WERI-Rb-1 (cell line): Measurements from ENCODE around the gene CHRNB4.
A peak's percentile ranks its signal among the peaks of the same experiment; 100 is the strongest.
"Not testable (repeated sequence)": the region's sequence is repeated elsewhere in the genome, so short reads cannot be mapped to it uniquely, and the experiment has no call there.

Source experiments
- DNase-seq: peaks from one replicate; pipeline ENCODE4 v3.0.0-alpha.2; 2020
- H3K27ac ChIP-seq: fragments of 250-450 bp; sonication (Bioruptor Pico); 2 replicates; pipeline ENCODE4 v1.5.1; 2020; ENCODE audit warnings: mild to moderate bottlenecking, moderate library complexity
- H3K27me3 ChIP-seq: fragments of 250-450 bp; sonication (Bioruptor Pico); 2 replicates; pipeline ENCODE4 v1.5.1; 2021; ENCODE audit warnings: mild to moderate bottlenecking, low read depth, moderate library complexity; ENCODE audit not compliant: insufficient read depth, severe bottlenecking
- H3K36me3 ChIP-seq: fragments of 250-450 bp; sonication (Bioruptor Pico); 2 replicates; pipeline ENCODE4 v1.5.1; 2020; ENCODE audit warnings: mild to moderate bottlenecking, moderate library complexity
- H3K4me3 ChIP-seq: 2 replicates; pipeline ENCODE4 v1.5.1; 2011; ENCODE audit warnings: low read depth, mild to moderate bottlenecking, control low read depth, low read length
- H3K9me3 ChIP-seq: fragments of 250-450 bp; sonication (Bioruptor Pico); 2 replicates; pipeline ENCODE4 v1.5.1; 2021; ENCODE audit warnings: mild to moderate bottlenecking, moderate library complexity; ENCODE audit not compliant: severe bottlenecking
- TF ChIP-seq, protein P1 (sequence below): IDR thresholded peaks from 2 replicates; pipeline ENCODE4 v1.5.1; 2011; ENCODE audit warnings: low read depth, mild to moderate bottlenecking, control low read depth, inconsistent platforms, low read length

The CHRNB4 gene

GRCh38 chr15:78641102-78641748 lies at the start of gene CHRNB4:
Gene CHRNB4, minus strand, starts transcription at chr15:78641210. Its CDS starts 77 bp downstream, at chr15:78641133.
- H3K27ac ChIP-seq = peak within 1 kb of the TSS; percentile 97
- peaks cover 5% of the 10 kb centered on the region for H3K9me3 ChIP-seq
- TF ChIP-seq, protein P1, sequence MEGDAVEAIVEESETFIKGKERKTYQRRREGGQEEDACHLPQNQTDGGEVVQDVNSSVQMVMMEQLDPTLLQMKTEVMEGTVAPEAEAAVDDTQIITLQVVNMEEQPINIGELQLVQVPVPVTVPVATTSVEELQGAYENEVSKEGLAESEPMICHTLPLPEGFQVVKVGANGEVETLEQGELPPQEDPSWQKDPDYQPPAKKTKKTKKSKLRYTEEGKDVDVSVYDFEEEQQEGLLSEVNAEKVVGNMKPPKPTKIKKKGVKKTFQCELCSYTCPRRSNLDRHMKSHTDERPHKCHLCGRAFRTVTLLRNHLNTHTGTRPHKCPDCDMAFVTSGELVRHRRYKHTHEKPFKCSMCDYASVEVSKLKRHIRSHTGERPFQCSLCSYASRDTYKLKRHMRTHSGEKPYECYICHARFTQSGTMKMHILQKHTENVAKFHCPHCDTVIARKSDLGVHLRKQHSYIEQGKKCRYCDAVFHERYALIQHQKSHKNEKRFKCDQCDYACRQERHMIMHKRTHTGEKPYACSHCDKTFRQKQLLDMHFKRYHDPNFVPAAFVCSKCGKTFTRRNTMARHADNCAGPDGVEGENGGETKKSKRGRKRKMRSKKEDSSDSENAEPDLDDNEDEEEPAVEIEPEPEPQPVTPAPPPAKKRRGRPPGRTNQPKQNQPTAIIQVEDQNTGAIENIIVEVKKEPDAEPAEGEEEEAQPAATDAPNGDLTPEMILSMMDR = peak; percentile 49; the same call in 1 of the 2 replicates
- H3K4me3 ChIP-seq = peak within 1 kb of the TSS; percentile 54
- H3K27me3 ChIP-seq = no peaks in the 10 kb centered on the region
- DNase-seq = peak; percentile 91
- peaks cover 5% of the 10 kb centered on the region; the same call in 1 of the 2 replicates for H3K36me3 ChIP-seq

- Histone ChIP-seq H3K27ac (no peak overlapping the region), H3K27me3 (no peaks in the 10 kb centered on the region), H3K4me3 (no peak overlapping the region), H3K36me3 (no peaks in the 10 kb centered on the region), H3K9me3 (no peaks in the 10 kb centered on the region)
- TF ChIP-seq, protein P1 = no peak
- no peak for DNase-seq
These were observed 48.6 kb upstream of the CHRNB4 start for GRCh38 chr15:78689626-78690025.

- Histone ChIP-seq H3K9me3 (no peaks in the 10 kb centered on the region), H3K27me3 (no peaks in the 10 kb centered on the region), H3K27ac (no peak overlapping the region), H3K36me3 (no peaks in the 10 kb centered on the region), H3K4me3 (no peak overlapping the region)
- no peak for DNase-seq
- TF ChIP-seq, protein P1 = no peak
These were observed 44.9 kb upstream of the CHRNB4 start for GRCh38 chr15:78685925-78686324.

GRCh38 chr15:78685159-78685921 lies 44.3 kb upstream of the CHRNB4 start:
- Histone ChIP-seq H3K27ac (peak overlapping the region; percentile 16), H3K4me3 (no peak overlapping the region), H3K9me3 (no peaks in the 10 kb centered on the region), H3K27me3 (no peaks in the 10 kb centered on the region), H3K36me3 (no peaks in the 10 kb centered on the region)
- DNase-seq = no peak
- TF ChIP-seq, protein P1 = no peak

DNA sequence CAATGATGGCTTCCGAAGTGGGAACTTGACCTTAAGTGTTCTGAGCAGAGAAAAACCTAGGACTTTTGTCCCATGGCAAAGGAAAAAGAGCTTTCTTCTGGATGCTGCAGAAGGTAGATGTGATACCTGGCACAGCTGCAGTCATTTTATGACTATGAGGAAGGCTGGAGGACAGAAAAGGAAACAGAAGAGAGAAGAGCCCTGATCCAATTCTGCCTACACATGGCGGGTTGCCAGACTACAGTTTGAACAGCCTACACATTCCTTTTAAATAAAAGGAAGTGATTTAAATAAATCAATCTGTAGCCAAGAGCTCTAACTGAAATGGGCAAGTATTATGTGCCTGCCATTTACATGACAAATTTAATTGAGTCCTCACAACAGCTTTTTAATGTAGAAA lies 43.6 kb upstream of the CHRNB4 start:
- TF ChIP-seq, protein P1 = no peak
- H3K9me3 ChIP-seq = no peaks in the 10 kb centered on the region
- H3K27ac ChIP-seq = peak overlapping the region; percentile 91
- DNase-seq = no peak
- no peaks in the 10 kb centered on the region for H3K27me3 ChIP-seq
- no peaks in the 10 kb centered on the region for H3K36me3 ChIP-seq
- no peak overlapping the region for H3K4me3 ChIP-seq

DNA sequence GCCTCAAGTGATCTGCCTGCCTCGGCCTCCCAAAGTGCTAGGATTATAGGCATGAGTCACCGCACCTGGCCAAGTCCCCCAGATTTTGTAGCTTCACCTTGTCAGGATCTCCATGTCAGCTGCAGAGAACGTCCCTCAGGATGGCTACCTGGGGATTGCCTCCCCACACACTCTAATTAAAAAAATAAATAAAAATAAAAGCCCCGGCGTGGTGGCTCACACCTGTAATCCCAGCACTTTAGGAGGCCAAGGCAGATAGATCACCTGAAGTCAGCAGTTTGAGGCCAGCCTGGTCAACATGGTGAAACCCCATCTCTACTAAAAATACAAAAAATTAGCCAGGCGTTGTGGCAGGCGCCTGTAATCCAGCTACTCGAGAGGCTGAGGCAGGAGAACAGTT lies 42.6 kb upstream of the CHRNB4 start:
- H3K27me3 ChIP-seq, H3K4me3 ChIP-seq, H3K9me3 ChIP-seq, DNase-seq, H3K36me3 ChIP-seq: not testable (repeated sequence)
- peak overlapping the region; percentile 91 for H3K27ac ChIP-seq
